Esophagus mucosa (tissue), 1 donor: ENCODE data around the gene GDF9. TPM values are rescaled to one million over a fixed set of nuclear protein-coding genes. Genes with fewer than 3 reads are reported as not detected.

ENCODE experiments used
- ATAC-seq: fragments of 200-7000 bp; cut with Tn5 transposase; one replicate; pipeline ENCODE4 v1.9.1; 2020
- total RNA-seq: library from RNA; stranded (reverse); gene quantifications from one replicate; pipeline ENCODE4 v1.2.4, GENCODE V29; 2023
- donor health status: DM: yes; HTN: yes; CAD: no.

Gene GDF9, protein sequence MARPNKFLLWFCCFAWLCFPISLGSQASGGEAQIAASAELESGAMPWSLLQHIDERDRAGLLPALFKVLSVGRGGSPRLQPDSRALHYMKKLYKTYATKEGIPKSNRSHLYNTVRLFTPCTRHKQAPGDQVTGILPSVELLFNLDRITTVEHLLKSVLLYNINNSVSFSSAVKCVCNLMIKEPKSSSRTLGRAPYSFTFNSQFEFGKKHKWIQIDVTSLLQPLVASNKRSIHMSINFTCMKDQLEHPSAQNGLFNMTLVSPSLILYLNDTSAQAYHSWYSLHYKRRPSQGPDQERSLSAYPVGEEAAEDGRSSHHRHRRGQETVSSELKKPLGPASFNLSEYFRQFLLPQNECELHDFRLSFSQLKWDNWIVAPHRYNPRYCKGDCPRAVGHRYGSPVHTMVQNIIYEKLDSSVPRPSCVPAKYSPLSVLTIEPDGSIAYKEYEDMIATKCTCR
- total RNA-seq: 0.36 TPM

DNA sequence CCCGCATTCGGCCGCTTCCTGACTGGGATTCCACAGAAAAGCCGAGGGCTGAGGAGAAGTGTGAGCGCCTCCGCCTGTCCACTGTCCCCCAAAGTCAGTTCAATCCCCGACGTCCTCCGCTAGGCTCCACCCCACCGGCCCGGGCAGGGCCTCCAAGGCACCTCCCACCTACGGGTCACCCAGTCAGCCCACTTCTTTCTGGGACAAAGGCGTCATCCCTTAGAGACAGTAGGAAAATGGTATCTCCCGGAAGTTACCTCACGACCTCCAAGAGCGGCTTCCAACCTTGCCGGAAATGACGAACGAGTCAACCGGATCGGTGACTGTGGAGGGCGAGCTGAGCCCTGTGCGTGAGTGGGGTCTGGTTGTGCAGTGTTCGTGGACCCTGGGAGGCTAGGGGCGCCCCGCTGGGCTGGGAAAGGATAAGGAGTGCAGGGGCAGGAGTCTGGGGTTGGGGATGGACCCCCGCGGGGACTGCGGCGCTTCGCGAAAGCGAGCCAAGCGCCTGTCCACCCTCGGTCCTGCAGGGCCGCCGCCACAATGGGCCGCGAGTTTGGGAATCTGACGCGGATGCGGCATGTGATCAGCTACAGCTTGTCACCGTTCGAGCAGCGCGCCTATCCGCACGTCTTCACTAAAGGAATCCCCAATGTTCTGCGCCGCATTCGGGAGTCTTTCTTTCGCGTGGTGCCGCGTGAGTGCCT is at the start of gene GDF9, which contains the start of gene UQCRQ:
GDF9 (minus strand) TSS at position 128 of the 704 bp plus-strand sequence. CDS start 1,936 bp downstream, outside the sequence.
UQCRQ (plus strand) TSS at position 301 of the 704 bp plus-strand sequence; CDS start at position 541, 240 bp downstream.
- peak; percentile 99 for ATAC-seq

- ATAC-seq: peak; percentile 57
These were observed 49.4 kb upstream of the GDF9 start for GRCh38 chr5:132915681-132916080.

GRCh38 chr5:132909702-132910101 is 43.4 kb upstream of the GDF9 start:
- ATAC-seq: no peak

GRCh38 chr5:132907161-132907560 is 40.9 kb upstream of the GDF9 start:
- ATAC-seq: no peak

DNA sequence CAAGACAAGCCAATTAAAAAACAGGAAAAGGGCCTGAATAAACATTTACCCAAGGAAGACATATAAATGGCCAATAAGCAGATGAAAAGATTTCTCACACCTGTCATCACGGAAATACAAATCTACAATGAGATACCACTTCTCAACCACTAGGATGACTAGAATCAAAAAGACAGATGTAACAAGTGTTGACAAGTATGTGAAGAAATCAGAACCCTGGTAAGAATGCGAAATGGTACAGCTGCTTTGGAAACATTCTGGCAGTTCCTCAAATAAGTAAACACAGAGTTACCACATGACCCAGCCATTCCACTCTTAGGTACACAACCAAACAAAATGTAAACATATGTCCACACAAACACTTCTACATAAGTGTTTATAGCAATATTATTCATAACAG is 39.7 kb upstream of the GDF9 start:
- ATAC-seq: peak; percentile 71

DNA sequence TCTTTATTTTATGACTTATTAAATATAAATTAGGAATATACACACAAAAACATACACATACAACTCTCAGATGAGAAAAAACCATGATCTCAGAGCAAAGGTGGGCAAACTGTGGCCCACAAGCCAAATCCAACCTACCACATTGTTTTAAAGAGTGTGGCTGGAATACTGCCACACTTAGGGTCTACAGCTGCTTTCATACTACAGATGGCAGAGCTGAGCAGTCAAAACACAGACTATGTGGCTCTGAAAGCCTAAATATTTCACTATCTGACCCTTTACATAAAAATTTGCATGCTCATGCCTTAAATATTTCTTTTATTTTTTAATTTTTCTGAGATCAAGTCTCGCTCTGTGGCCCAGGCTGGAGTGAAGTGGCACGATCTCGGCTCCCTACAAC is 35.5 kb upstream of the GDF9 start:
- ATAC-seq: no peak

- no peak for ATAC-seq
These were observed 34.8 kb upstream of the GDF9 start for GRCh38 chr5:132901036-132901435.

DNA sequence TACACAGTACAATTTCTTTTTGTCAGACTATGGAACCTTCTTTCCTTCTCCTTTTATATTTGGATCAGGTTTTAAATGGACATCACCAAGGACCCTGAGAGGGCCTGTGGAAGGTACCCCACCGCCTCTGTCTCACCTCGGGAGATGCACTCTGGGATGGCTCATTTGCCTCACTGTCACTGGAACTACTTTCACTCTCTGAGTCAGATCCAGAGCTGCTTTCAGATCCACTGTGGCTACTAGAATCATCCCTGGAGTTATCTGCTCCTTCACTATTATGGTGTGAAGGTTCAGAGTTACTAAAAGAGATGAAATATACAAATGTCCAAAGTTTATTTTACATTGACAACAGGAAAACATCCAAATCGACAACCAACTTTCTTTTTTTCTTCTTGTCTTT is 31.8 kb upstream of the GDF9 start:
- no peak for ATAC-seq

GRCh38 chr5:132896685-132897084 is 30.4 kb upstream of the GDF9 start:
- ATAC-seq: no peak

DNA sequence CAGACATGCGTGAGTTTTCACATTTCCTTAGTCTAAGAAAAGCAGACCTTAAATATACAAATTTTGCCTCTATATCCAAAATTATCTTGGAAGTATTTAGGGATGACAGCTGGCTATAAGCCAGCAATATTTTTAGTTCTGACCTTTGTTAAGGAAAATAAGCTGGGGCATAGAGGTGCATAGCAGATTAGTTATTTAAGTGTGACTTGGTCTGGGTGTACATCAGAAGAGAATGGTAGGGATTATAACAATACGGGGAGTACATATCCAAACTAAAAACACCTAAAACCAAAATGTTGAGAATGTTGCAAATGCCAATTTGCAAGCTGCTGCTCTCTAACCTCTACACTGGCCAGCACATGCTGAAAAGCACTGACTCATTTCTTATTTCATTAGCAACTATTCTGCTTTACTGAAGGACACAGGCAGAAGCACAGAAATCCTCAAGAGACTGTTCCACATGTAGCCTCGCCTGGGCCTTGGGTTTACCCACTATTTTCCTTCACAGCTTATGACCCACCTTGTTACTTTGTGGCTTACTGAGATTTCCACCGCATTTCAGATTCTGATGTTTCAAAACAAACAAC is 29.5 kb upstream of the GDF9 start:
- no peak for ATAC-seq

DNA sequence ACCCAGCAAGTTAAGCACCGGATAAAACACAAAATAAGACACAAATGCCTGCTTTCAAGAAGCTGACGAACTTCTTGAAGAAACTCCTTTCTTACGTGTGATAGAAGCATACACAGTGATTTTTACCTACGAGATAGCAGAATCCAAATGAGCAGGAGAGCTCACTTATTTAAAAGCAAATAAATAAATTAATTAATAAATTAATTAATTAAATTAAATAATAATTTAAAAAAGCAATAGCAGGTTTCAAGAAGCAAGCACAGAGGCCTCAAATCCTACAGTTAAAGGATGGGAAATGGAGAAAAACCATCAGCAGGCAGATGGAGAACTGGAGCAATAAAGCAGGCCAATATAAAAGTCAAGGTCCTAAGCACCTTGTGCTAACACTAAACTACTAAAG is 24.5 kb upstream of the GDF9 start:
- no peak for ATAC-seq

GRCh38 chr5:132889501-132889900 is 23.2 kb upstream of the GDF9 start:
- ATAC-seq: no peak

DNA sequence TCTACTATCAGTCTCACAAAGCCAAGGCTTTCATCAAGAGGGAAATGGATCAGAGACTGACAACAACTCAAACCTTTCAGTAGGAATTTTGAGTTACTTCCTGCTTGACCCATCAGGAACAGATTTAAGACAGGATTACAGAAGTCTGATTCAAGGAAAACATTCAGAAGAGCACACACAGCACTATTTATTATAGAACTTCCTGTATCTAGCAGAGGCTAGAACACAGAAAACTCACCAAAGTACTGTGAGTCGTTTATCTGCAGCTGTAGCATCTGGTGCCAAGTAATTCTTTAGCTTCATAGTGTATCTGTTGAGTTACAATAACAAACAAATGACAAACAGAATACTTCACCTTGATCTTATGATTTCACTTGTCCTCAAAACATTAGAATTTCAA is 21.0 kb upstream of the GDF9 start:
- ATAC-seq: peak; percentile 20

DNA sequence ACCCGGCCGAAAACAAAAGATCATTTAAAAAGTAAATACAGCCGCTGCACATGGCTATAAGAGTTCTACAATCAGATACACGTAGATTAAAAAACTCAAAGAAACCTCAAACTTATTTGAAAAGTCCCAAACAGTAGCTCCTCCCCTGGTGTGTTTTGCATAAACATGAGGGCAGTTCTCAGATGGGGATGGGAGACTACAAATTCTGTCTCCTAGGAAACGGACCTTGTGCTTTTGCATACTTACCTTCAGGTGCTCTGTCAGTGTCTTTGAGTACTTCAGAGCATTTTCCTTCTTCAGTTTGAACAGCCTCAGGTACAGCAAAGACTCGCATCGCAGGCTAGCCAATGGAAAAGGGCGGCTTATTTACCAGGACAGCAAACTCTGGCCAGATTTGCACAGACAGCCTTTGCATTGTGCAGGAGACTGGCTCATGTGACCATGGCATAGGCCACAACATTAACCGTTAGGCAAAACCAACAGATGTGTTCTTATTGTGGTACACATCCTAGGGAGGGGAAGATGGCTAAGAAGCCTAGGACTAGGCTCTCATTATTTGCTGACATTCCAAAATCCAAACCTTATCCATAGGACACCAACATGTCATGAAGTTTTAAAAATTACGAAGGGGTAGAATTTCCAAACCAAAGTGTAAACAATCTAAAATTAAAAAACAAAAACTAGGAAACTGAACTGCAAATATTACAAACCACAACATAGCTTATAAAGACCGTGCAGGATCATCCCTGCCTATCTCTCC is 20.0 kb upstream of the GDF9 start:
- ATAC-seq: no peak

DNA sequence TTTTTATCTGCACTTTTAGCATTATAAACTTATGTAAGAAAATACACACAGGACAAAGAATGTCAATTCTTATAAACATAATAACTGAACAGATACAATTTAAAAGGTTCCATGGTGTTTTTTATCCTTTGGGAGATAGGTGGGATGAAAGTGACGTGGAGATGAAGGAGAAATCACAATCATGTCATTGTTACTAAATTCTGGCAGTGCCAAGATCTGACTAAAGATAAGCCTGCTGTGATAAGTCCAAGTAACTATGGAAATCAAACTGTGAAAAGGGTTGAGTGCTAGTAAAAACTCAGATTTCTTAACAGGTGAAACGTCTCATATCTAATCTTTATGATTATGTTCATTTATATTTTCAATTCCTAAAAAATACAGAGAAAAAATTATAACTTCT is 18.3 kb upstream of the GDF9 start:
- ATAC-seq: no peak

- ATAC-seq: peak; percentile 84
These were observed 17.1 kb upstream of the GDF9 start for GRCh38 chr5:132883261-132883834.

DNA sequence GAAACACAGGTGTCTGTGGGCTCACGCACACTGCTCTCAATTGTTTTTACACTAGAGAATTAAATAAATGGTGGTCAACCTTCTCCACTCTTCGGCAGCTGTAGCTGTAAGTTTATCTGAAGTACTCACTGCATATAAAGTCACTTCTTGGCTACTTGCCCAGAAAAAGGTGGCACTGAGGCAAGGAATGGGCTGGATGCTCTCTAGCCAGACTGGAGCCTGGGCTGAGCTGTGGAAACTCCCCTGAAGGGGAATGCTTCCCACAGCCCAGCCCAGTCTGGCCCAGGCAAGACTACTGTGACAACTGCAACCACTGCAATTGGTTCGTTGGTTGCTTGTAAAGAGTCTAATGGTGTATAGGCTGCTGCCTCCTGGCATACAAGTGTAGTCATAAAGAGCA is 11.7 kb upstream of the GDF9 start:
- peak; percentile 32 for ATAC-seq

DNA sequence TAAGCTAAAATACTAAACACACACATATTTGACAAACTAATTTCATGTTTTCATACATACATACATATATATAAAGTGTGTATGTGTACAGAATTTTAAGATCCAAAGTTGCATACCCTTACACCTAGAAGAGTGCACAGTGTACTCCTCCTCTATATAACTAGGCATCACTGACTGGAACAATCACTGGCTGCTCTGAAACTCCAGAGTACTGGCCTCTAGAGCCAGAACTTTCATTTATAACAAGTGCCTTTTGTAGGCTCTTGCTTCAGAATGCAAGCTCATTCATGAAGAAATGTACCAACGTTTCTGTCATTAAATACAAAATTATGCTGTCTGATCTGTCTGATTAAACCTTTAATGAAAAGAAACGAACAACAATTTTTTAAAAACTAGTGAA is 11.2 kb upstream of the GDF9 start:
- ATAC-seq: no peak

DNA sequence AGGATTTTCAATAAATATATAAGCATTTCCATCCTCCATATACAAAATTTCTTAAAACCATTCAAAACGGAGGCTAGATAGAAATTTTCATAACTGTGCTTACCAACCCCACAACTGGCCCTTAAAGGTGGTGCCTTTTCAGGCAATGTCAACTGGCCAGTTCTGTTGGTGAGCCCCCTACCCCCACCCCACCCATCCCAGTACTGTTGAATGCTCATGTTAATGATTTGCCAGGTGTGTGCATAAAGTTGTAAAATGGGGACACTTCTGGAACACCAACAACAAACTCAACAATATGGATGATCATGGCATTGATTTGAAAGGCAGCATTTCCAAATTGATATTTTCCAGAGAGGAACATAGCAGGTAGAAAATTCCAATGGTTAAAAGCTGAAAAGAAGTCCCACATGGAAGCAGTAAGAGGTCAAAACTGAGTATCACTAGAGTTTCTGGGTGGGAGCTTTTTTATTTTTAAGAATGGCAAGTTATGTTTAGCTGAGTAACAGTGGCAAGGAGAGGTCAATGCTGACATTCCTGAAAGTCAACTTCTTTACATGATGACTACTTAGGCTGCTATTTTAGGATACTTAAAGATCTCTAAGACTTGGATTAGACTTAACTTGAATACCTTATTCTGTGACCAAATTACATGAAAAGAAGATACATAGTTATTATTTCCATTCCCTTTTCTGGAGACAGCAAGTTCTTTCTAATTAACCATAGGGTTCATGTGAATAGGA is 9.9 kb upstream of the GDF9 start:
- peak; percentile 67 for ATAC-seq

DNA sequence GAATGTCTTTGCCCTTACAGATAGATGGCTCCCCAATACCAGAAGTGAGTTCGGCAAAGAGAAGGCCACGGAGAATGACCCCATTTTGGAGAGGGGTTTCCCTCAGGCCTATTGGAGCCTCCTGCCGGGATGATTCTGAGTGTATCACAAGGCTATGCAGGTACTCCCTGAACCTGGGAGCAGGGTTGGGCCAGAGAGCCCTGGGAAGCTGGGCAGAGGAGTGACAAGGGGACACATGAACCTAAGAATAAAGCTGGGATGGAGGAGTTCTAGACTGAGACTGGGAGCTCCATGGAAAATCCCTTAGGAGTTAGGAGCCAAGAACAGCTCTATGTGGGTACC is 7.6 kb upstream of the GDF9 start:
- no peak for ATAC-seq

GRCh38 chr5:132873119-132873929 is 7.1 kb upstream of the GDF9 start, which contains the start of gene LEAP2:
Gene LEAP2, plus strand, starts transcription at chr5:132873668. Its CDS starts 27 bp downstream, at chr5:132873695.
- no peak for ATAC-seq
